ENCODE measurements around the gene TMEM151B. TPM values are rescaled to one million over a fixed set of nuclear protein-coding genes. Genes with fewer than 3 reads are reported as not detected.

TMEM151B gene
- total and polyA plus RNA-seq, 2 of the 13 experiments (the other 11 are each of a cell fraction or from before 2014, with no cell fraction given) = not detected

- TF ChIP-seq ZNF574 (CRISPR knock-in tag; IDR thresholded peaks at IDR 0.05) = peak; percentile 44; the same call in 1 of the 2 replicates
- peak; percentile 37; the same call in 1 of the 2 replicates for TF ChIP-seq THAP7 (CRISPR knock-in tag; IDR thresholded peaks at IDR 0.05)
- TF ChIP-seq LBX2 (CRISPR knock-in tag; IDR thresholded peaks at IDR 0.05; ENCODE audit: borderline replicate concordance) = no peak
- peak; percentile 32; the same call in 1 of the 2 replicates for TF ChIP-seq HOXA3 (CRISPR knock-in tag; IDR thresholded peaks at IDR 0.05)
- no peak for TF ChIP-seq MYPOP (CRISPR knock-in tag; IDR thresholded peaks at IDR 0.05)
- TF ChIP-seq NFE2L1 (CRISPR knock-in tag; IDR thresholded peaks at IDR 0.05; ENCODE audit: borderline replicate concordance) = no peak
- 0 out of 2 replicates have a peak, but pooled peaks have one; percentile 57 for TF ChIP-seq NFKB2 (CRISPR knock-in tag; IDR thresholded peaks at IDR 0.05; ENCODE audit: borderline replicate concordance)
- no peak for TF ChIP-seq THAP8 (CRISPR knock-in tag; IDR thresholded peaks at IDR 0.05; ENCODE audit: borderline replicate concordance)
- no peak for TF ChIP-seq TCF7 (IDR thresholded peaks at IDR 0.05; ENCODE audit: low read depth)
- TF ChIP-seq ZNF510 (CRISPR knock-in tag; IDR thresholded peaks at IDR 0.05; ENCODE audit: low read depth) = no peak
- no peak for TF ChIP-seq SNAPC2 (CRISPR knock-in tag; IDR thresholded peaks at IDR 0.05)
- no peak for TF ChIP-seq ZFP1 (CRISPR knock-in tag; IDR thresholded peaks at IDR 0.05)
- TF ChIP-seq KLF9 (CRISPR knock-in tag; IDR thresholded peaks at IDR 0.05; ENCODE audit: low read depth) = no peak
- TF ChIP-seq ZSCAN29 (CRISPR knock-in tag; conservative IDR thresholded peaks at IDR 0.05) = no peak
- TF ChIP-seq NCOA5 (CRISPR knock-in tag; IDR thresholded peaks at IDR 0.05) = no peak
- no peak for TF ChIP-seq ZNF609 (CRISPR knock-in tag; IDR thresholded peaks at IDR 0.05; ENCODE audit: borderline replicate concordance)
- peak; percentile 80 for TF ChIP-seq ZFX (CRISPR knock-in tag; IDR thresholded peaks at IDR 0.05; ENCODE audit: low read depth)
- no peak for TF ChIP-seq ZFP36 (IDR thresholded peaks at IDR 0.05; ENCODE audit: borderline replicate concordance, low read depth, low read length, partially characterized antibody)
Observed at GRCh38 chr6:44263354-44264100, 6.7 kb upstream of the TMEM151B start (continued).

All from HepG2 (cell line).